IMR-90 (cell line): ENCODE measurements around the gene ANKRD63. TPM values are rescaled to one million over a fixed set of nuclear protein-coding genes. Genes with fewer than 3 reads are reported as not detected.

Source experiments
- ATAC-seq: fragments of 200-7000 bp; cut with Tn5 transposase; 2 replicates; pipeline ENCODE4 v1.9.1; 2020; ENCODE audit warnings: low read depth, mild to moderate bottlenecking, moderate library complexity
- BruUV-seq: library from RNA; stranded (reverse); fragments of 400-500 nt; replicated peaks from 2 replicates; lab custom pipeline; 2021; lab: Mats Ljungman, UMichigan
- CTCF ChIA-PET: fragments of 300-600 bp; formaldehyde crosslinking; extraction: SDS; loops from one replicate; lab custom pipeline; 2021; ENCODE audit warnings: antibody characterized with exemption; lab: Yijun Ruan, JAX
- POLR2A ChIA-PET: fragments of 300-600 bp; sonication (Branson Sonifier 250); formaldehyde crosslinking; loops from one replicate; lab custom pipeline; 2022; ENCODE audit warnings: antibody characterized with exemption; ENCODE audit not compliant: unreplicated experiment; lab: Charles Lee
- DNase-seq: peaks from one replicate; pipeline ENCODE4 v3.0.0; 2013
- H2AFZ ChIP-seq: replicated peaks from 2 replicates; pipeline ENCODE3; 2013; ENCODE audit warnings: low read length, mild to moderate bottlenecking; ENCODE audit not compliant: poor library complexity
- H2AK5ac ChIP-seq: 2 replicates; pipeline ENCODE4 v1.6.1; 2013; ENCODE audit warnings: low read depth, low read length, inconsistent platforms
- H2AK9ac ChIP-seq: replicated peaks from 2 replicates; pipeline ENCODE3; 2013; ENCODE audit warnings: mild to moderate bottlenecking, low read depth, low read length, moderate library complexity; ENCODE audit not compliant: poor library complexity
- H2BK120ac ChIP-seq: 2 replicates; pipeline ENCODE4 v1.6.1; 2013; ENCODE audit warnings: low read depth, low read length, inconsistent platforms
- H2BK15ac ChIP-seq: 3 replicates; pipeline ENCODE4 v1.6.1; 2013; ENCODE audit warnings: low read depth, low read length, inconsistent platforms
- H2BK20ac ChIP-seq: 2 replicates; pipeline ENCODE4 v1.6.1; 2013; ENCODE audit warnings: low read depth, mild to moderate bottlenecking, inconsistent platforms, low read length, moderate library complexity
- H2BK5ac ChIP-seq: 2 replicates; pipeline ENCODE4 v1.6.1; 2013; ENCODE audit warnings: mild to moderate bottlenecking, low read depth, low read length, inconsistent platforms; ENCODE audit not compliant: poor library complexity, severe bottlenecking
- H3K14ac ChIP-seq: replicated peaks from 2 replicates; pipeline ENCODE4 v1.6.1; 2013; ENCODE audit warnings: low read depth, low read length, inconsistent platforms
- H3K18ac ChIP-seq: 2 replicates; pipeline ENCODE4 v1.6.1; 2013; ENCODE audit warnings: low read depth, low read length, control low read depth
- H3K23ac ChIP-seq: 2 replicates; pipeline ENCODE4 v1.6.1; 2013; ENCODE audit warnings: low read depth, low read length, inconsistent platforms
- H3K27ac ChIP-seq: 2 replicates; pipeline ENCODE4 v1.5.1; 2013; ENCODE audit warnings: mild to moderate bottlenecking, control low read depth, low read length; ENCODE audit not compliant: insufficient read depth
- H3K27me3 ChIP-seq: 2 replicates; pipeline ENCODE4 v1.6.1; 2013; ENCODE audit warnings: low read length; ENCODE audit not compliant: control insufficient read depth, insufficient read depth
- H3K36me3 ChIP-seq: 2 replicates; pipeline ENCODE4 v1.6.1; 2013; ENCODE audit warnings: low read length, mixed read lengths; ENCODE audit not compliant: control insufficient read depth, insufficient read depth
- H3K4ac ChIP-seq: 2 replicates; pipeline ENCODE4 v1.6.1; 2013; ENCODE audit warnings: low read depth, low read length, inconsistent platforms
- H3K4me1 ChIP-seq: 2 replicates; pipeline ENCODE4 v1.6.1; 2013; ENCODE audit warnings: low read length, mixed read lengths; ENCODE audit not compliant: control insufficient read depth, insufficient read depth
- H3K4me2 ChIP-seq: 2 replicates; pipeline ENCODE4 v1.6.1; 2013; ENCODE audit warnings: low read depth, mild to moderate bottlenecking, control low read depth, low read length, moderate library complexity
- H3K4me3 ChIP-seq: 2 replicates; pipeline ENCODE4 v1.5.1; 2013; ENCODE audit warnings: low read depth, mild to moderate bottlenecking, control low read depth, low read length, moderate library complexity; ENCODE audit not compliant: insufficient read depth
- H3K56ac ChIP-seq: 2 replicates; pipeline ENCODE4 v1.6.1; 2013; ENCODE audit warnings: low read length, inconsistent platforms; ENCODE audit not compliant: insufficient read depth; ENCODE audit errors: extremely low read depth
- H3K79me1 ChIP-seq, 2 experiments: 2 replicates each; pipeline ENCODE4 v1.6.1; 2013; ENCODE audit warnings: low read length in 2 of 2, inconsistent platforms in 1 of 2, low read depth in 1 of 2
- H3K9ac ChIP-seq: 2 replicates; pipeline ENCODE4 v1.6.1; 2013; ENCODE audit warnings: low read depth, low read length, control low read depth
- H3K9me1 ChIP-seq: 2 replicates; pipeline ENCODE4 v1.6.1; 2013; ENCODE audit warnings: low read length, inconsistent platforms; ENCODE audit not compliant: insufficient read depth
- H3K9me3 ChIP-seq: 2 replicates; pipeline ENCODE4 v1.6.1; 2013; ENCODE audit warnings: low read length; ENCODE audit not compliant: control insufficient read depth, insufficient read depth
- H4K20me1 ChIP-seq: 2 replicates; pipeline ENCODE4 v1.6.1; 2013; ENCODE audit warnings: low read length, inconsistent platforms; ENCODE audit not compliant: insufficient read depth
- H4K5ac ChIP-seq: 2 replicates; pipeline ENCODE4 v1.6.1; 2013; ENCODE audit warnings: mild to moderate bottlenecking, low read depth, low read length, control low read depth
- H4K8ac ChIP-seq, 2 experiments: 2 replicates each; pipeline ENCODE4 v1.6.1; 2013; ENCODE audit warnings: low read depth in 2 of 2, low read length in 2 of 2, control low read depth in 1 of 2, inconsistent platforms in 1 of 2
- H4K91ac ChIP-seq: 2 replicates; pipeline ENCODE4 v1.6.1; 2013; ENCODE audit warnings: low read depth, low read length, inconsistent platforms; ENCODE audit not compliant: insufficient read depth
- RAD21 ChIP-seq: IDR thresholded peaks from 2 replicates; pipeline ENCODE4 v1.6.1; 2012; ENCODE audit warnings: low read length, improper control_type of control experiment
- RFX5 ChIP-seq: IDR thresholded peaks from 2 replicates; pipeline ENCODE4 v1.8.0; 2012; ENCODE audit warnings: low read depth, mild to moderate bottlenecking, low read length, moderate library complexity
- WGBS, 2 experiments: methylation state at CpG; one replicate each; pipeline versions ENCODE4 v1.1.5 to v1.1.7; 2013; ENCODE audit warnings: missing lambda C conversion rate in 2 of 2; ENCODE audit not compliant: insufficient read length in 1 of 2; ENCODE audit errors: extremely low coverage in 2 of 2; 5-methylcytosine and 5-hydroxymethylcytosine counted together
- dilution Hi-C: fragments of 300-500 bp; cut with HindIII; formaldehyde crosslinking; loops from one replicate; pipeline ENCODE4 v1.14.3; 2018; ENCODE audit warnings: low sequenced_read_pairs; ENCODE audit not compliant: unreplicated experiment
- in situ Hi-C: fragments of 300-500 bp; cut with MboI; formaldehyde crosslinking; loops from 3 replicates; pipeline ENCODE4 v1.14.3; 2019; ENCODE audit warnings: low sequenced_read_pairs, inconsistent platforms, mixed read lengths
- intact Hi-C: fragments of 100-400 bp; cut with micrococcal nuclease; formaldehyde crosslinking; loops from 2 replicates; pipeline ENCODE4 v1.10.0; 2022
- polyA plus RNA-seq, 3 experiments: library from polyadenylated mRNA; depleted of rRNA; stranded (reverse); fragments of >200 nt; gene quantifications; 2 replicates each; pipeline ENCODE4 v1.2.3, GENCODE V29; 2012; ENCODE audit warnings: low replicate concordance in 1 of 3
- total RNA-seq: library from RNA; depleted of rRNA; stranded (reverse); fragments of >200 nt; gene quantifications from 2 replicates; pipeline ENCODE4 v1.2.3, GENCODE V29; 2012

ANKRD63 gene
- total and polyA plus RNA-seq, 2 of the 4 experiments (the other 2 are of a cell fraction), result not detected

DNA sequence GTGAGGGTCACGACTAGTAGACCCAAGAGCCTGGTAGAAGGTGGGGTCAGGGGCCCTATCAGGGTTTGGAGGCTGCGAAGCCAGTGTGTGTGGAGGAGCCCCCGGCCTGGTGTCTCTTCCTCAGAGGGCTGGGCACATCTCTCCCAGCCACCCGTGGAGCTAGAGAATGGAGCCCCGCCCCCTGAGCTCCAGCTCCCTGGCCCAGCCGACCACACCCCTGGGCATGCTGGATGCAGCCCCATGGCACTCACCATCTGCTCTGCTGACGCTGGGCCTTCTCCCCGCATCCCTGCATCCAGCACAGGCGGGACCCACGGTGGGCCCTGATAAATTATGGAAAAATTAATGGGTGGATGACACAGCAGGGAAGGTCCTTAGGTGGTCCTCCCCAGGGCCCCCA lies 17.5 kb downstream of the ANKRD63 start:
- intact Hi-C loops, result no loop called here
- BruUV-seq, result no TSS peak
- DNase-seq (no peak), ATAC-seq (no peak)
- no peaks in the 10 kb centered on the region for H3K9me3 ChIP-seq
- 90% methylated on average over 3 of the region's 10 CpGs; no CpG with 5 or more reads in 1 of the 2 experiments for WGBS, 2 experiments
- no peak overlapping the region for H3K18ac ChIP-seq
- no peak overlapping the region for H4K5ac ChIP-seq
- no peak overlapping the region for H2BK5ac ChIP-seq
- no peak overlapping the region for H4K8ac ChIP-seq
- no peak overlapping the region for H3K4ac ChIP-seq
- no peaks in the 10 kb centered on the region for H3K79me1 ChIP-seq
- H2AFZ ChIP-seq, result no peak overlapping the region
- CTCF ChIA-PET, result no interaction called here
- no peak overlapping the region for H3K14ac ChIP-seq
- H4K91ac ChIP-seq, result no peak overlapping the region
- POLR2A ChIA-PET, result no interaction called here
- no peaks in the 10 kb centered on the region for H3K27me3 ChIP-seq
- no peak overlapping the region for H2BK15ac ChIP-seq
- H3K36me3 ChIP-seq, result no peaks in the 10 kb centered on the region
- no peak overlapping the region; the same call in 1 of the 2 replicates for H2BK120ac ChIP-seq
- no peak overlapping the region for H3K23ac ChIP-seq
- H4K20me1 ChIP-seq, result no peaks in the 10 kb centered on the region
- peaks cover 12% of the 10 kb centered on the region for H3K9me1 ChIP-seq
- H3K27ac ChIP-seq, result no peak overlapping the region
- peaks cover 15% of the 10 kb centered on the region for H3K4me1 ChIP-seq
- H3K56ac ChIP-seq, result no peak overlapping the region
- TF ChIP-seq RFX5, result no peak
- TF ChIP-seq RAD21, result no peak
- H2BK20ac ChIP-seq, result no peak overlapping the region
- H2AK5ac ChIP-seq, result 0 out of 2 replicates have a peak overlapping the region, but pooled peaks have one; percentile 43
- no peak overlapping the region for H3K4me2 ChIP-seq
- H3K4me3 ChIP-seq, result no peak overlapping the region
- in situ Hi-C loops, result no loop called here
- H3K9ac ChIP-seq, result no peak overlapping the region
- dilution Hi-C loops, result no loop called here
- H2AK9ac ChIP-seq, result peak overlapping the region; percentile 65
